Measurements from ENCODE around the gene SEC22C. TPM values are rescaled to one million over a fixed set of nuclear protein-coding genes. Genes with fewer than 3 reads are reported as not detected.

The SEC22C gene
- total RNA-seq, 1 donor from 2014 or later, result 56.2 TPM

DNA sequence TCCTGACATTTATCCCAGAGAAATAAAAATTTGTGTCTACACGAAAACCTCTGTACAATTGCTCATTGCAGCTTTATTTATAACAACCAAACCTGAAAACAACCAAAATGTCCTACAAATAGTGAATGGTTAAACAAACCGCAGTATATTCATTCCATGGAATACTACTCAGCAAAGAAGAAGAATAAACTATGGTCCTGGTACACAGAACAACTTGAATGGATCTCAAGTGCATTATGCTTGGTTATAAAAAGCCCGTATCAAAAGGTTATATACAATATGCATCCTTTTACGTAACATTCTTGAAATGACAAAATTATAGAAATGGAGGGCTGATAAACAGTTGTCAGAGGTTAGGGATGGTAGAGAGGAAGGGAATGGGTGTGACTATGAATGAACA, 3.7 kb downstream of the SEC22C start:
- Mint-ChIP-seq H3K27ac (ENCODE audit: unreplicated experiment) (no peak overlapping the region), H3K27me3 (ENCODE audit: unreplicated experiment) (no peaks in the 10 kb centered on the region), H3K9me3 (ENCODE audit: unreplicated experiment) (peaks cover 11% of the 10 kb centered on the region), H3K4me3 (ENCODE audit: unreplicated experiment) (no peak overlapping the region), H3K4me1 (ENCODE audit: unreplicated experiment) (peaks cover 33% of the 10 kb centered on the region), H3K36me3 (ENCODE audit: unreplicated experiment) (peaks cover 32% of the 10 kb centered on the region)
- DNase-seq (ENCODE audit: extremely low spot score, unreplicated experiment), result no peak
- TF ChIP-seq, protein P1, sequence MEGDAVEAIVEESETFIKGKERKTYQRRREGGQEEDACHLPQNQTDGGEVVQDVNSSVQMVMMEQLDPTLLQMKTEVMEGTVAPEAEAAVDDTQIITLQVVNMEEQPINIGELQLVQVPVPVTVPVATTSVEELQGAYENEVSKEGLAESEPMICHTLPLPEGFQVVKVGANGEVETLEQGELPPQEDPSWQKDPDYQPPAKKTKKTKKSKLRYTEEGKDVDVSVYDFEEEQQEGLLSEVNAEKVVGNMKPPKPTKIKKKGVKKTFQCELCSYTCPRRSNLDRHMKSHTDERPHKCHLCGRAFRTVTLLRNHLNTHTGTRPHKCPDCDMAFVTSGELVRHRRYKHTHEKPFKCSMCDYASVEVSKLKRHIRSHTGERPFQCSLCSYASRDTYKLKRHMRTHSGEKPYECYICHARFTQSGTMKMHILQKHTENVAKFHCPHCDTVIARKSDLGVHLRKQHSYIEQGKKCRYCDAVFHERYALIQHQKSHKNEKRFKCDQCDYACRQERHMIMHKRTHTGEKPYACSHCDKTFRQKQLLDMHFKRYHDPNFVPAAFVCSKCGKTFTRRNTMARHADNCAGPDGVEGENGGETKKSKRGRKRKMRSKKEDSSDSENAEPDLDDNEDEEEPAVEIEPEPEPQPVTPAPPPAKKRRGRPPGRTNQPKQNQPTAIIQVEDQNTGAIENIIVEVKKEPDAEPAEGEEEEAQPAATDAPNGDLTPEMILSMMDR (IDR thresholded peaks at IDR 0.05), result no peak

DNA sequence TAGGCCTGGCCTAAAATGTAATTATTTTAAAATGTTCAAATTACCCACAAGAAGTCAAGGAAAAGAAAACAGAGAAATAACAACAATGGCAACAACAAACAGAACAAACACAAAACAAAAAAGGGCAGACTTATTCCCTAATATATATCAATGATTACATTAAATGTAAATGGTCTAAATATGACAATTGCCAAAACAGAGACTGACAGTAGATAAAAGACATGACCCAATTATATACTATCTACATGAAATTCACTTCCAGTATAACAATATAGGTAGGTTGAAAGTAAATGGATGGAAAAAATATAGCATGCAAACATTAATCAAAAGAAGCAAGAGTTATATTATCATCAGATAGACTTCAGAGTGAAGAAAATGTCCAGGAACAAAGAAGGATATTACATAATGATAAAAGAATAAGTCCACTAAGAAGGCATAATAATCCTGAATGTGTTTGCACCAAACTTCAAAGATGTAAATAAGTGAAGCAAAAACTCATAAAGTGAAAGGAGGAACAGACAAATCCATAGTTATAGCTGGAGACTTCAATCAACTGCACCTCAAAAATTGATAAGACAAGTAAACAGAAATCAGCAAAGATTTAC, 6.5 kb downstream of the SEC22C start:
- peaks cover 14% of the 10 kb centered on the region for H3K4me1 Mint-ChIP-seq (ENCODE audit: unreplicated experiment)
- H3K27ac Mint-ChIP-seq (ENCODE audit: unreplicated experiment), result no peak overlapping the region
- peaks cover 11% of the 10 kb centered on the region for H3K9me3 Mint-ChIP-seq (ENCODE audit: unreplicated experiment)
- no peaks in the 10 kb centered on the region for H3K27me3 Mint-ChIP-seq (ENCODE audit: unreplicated experiment)
- no peak for DNase-seq (ENCODE audit: extremely low spot score, unreplicated experiment)
- no peak overlapping the region for H3K4me3 Mint-ChIP-seq (ENCODE audit: unreplicated experiment)
- TF ChIP-seq, protein P1 (IDR thresholded peaks at IDR 0.05), result no peak
- peaks cover 38% of the 10 kb centered on the region for H3K36me3 Mint-ChIP-seq (ENCODE audit: unreplicated experiment)

DNA sequence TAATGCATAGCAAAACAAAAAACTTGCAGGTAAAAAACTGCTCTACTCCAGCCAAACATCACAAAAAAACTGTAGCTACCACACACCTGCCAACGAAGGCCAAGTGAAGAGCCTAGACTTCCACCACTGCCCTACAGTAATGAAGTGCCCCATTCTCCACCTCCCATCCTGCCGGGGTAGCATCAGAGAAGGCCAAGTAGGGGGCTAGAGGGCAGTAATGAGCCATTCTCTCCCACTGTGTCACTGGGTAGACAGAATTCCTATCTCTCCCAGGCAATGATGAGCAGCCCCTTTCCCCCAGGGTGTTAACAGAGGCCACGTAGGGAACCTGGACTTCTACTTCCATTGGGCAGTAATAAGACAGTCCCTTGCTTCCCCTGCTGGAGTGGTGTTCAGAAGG, 9.5 kb downstream of the SEC22C start:
- Mint-ChIP-seq H3K36me3 (ENCODE audit: unreplicated experiment) (peaks cover 43% of the 10 kb centered on the region), H3K27me3 (ENCODE audit: unreplicated experiment) (no peaks in the 10 kb centered on the region), H3K27ac (ENCODE audit: unreplicated experiment) (no peak overlapping the region), H3K4me3 (ENCODE audit: unreplicated experiment) (no peak overlapping the region), H3K4me1 (ENCODE audit: unreplicated experiment) (peaks cover 7% of the 10 kb centered on the region), H3K9me3 (ENCODE audit: unreplicated experiment) (peaks cover 8% of the 10 kb centered on the region)
- TF ChIP-seq, protein P1 (IDR thresholded peaks at IDR 0.05), result peak; percentile 43
- DNase-seq (ENCODE audit: extremely low spot score, unreplicated experiment), result no peak

DNA sequence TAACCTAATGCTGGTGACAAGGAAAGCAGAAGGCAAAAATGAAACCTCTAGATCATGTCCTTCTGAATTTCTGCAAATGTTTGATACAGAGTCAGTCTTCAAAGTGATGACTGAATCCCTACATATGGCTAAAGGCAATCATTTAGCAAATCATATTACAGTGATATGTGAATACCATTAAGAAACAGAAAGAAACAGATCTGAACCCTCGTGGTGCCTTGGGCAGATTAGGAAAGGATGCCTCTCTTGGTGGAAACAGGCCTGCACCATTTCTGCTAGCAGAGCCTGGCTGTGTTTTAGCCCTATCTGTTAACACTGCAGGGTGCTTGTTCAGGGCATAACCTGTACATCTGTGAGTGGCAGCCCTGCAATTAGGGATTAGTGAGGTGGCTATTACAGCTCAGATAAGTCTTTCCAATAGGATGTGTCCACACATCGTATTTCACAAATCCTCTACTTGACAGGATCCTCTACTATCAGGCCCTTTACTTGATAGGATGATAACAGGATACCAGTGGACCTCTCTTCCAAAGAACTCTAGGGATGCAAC, 12.1 kb downstream of the SEC22C start:
- Mint-ChIP-seq H3K9me3 (ENCODE audit: unreplicated experiment) (no peaks in the 10 kb centered on the region), H3K4me1 (ENCODE audit: unreplicated experiment) (peaks cover 3% of the 10 kb centered on the region), H3K4me3 (ENCODE audit: unreplicated experiment) (no peak overlapping the region), H3K27ac (ENCODE audit: unreplicated experiment) (no peak overlapping the region), H3K36me3 (ENCODE audit: unreplicated experiment) (peaks cover 39% of the 10 kb centered on the region), H3K27me3 (ENCODE audit: unreplicated experiment) (no peaks in the 10 kb centered on the region)
- TF ChIP-seq, protein P1 (IDR thresholded peaks at IDR 0.05), result no peak
- DNase-seq (ENCODE audit: extremely low spot score, unreplicated experiment), result peak; percentile 23

DNA sequence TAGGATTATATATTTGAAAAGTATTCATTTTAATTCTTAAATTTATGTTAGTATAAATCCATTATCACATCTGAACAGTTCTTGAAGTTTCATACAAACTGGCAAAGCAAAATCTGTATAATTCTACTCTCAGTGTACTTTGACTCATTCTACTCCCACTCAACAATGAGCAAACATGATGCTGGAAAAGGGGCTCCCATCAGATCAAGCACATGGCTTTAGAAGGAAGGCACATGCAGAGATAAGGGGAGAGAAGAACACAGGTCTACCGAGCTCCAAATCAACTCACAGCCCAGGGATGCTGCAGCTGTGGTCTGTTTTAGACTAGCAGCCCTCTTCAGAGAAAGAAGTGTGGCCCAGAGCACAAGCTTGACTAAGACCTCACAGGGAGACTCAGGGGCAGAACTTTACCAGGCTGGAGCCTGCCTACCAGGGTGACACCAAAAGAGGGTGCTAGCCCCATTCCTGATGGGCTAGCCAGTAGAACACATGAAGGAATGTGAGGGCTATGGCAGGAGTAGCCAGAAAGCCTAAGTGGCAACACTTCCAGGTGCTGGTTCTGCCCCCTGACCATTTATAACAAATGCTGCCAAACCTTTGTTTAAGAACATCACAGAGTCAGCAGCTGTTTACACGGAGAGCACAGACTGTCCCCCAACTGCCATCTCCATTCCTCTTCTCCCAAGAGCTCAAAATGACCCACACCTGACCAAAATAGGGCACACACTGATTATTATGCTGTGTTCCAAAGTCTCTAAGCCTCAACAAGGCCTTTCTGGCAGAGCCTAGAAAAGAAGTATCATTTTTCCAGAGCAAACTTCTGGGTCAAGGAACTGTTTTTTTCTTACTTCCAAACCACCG, 19.5 kb downstream of the SEC22C start:
- no peak overlapping the region for H3K4me3 Mint-ChIP-seq (ENCODE audit: unreplicated experiment)
- no peaks in the 10 kb centered on the region for H3K27me3 Mint-ChIP-seq (ENCODE audit: unreplicated experiment)
- H3K9me3 Mint-ChIP-seq (ENCODE audit: unreplicated experiment), result no peaks in the 10 kb centered on the region
- no peak overlapping the region for H3K27ac Mint-ChIP-seq (ENCODE audit: unreplicated experiment)
- DNase-seq (ENCODE audit: extremely low spot score, unreplicated experiment), result no peak
- H3K36me3 Mint-ChIP-seq (ENCODE audit: unreplicated experiment), result peaks cover 28% of the 10 kb centered on the region
- TF ChIP-seq, protein P1 (IDR thresholded peaks at IDR 0.05), result no peak
- H3K4me1 Mint-ChIP-seq (ENCODE audit: unreplicated experiment), result no peaks in the 10 kb centered on the region
